GM10248 (cell line): ENCODE measurements around the gene PNPLA6.

Source experiments
- CTCF ChIA-PET: fragments of 300-600 bp; sonication (Branson Sonifier 250); formaldehyde crosslinking; extraction: SDS; loops from one replicate; lab custom pipeline; 2021; ENCODE audit warnings: antibody characterized with exemption; lab: Yijun Ruan, JAX
- POLR2A ChIA-PET: fragments of 350-650 bp; sonication (Branson Sonifier 250); formaldehyde crosslinking; extraction: SDS; loops from one replicate; lab custom pipeline; 2020; ENCODE audit warnings: antibody characterized with exemption; lab: Yijun Ruan, JAX
- DNase-seq: peaks from one replicate; pipeline ENCODE4 v3.0.0; 2012; ENCODE audit errors: extremely low spot score
- CTCF ChIP-seq: IDR thresholded peaks from 2 replicates; pipeline ENCODE4 v1.5.1; 2012; ENCODE audit warnings: mild to moderate bottlenecking, low read depth; ENCODE audit errors: extremely low read depth, missing control alignments, control extremely low read depth

PNPLA6 gene

GRCh38 chr19:7535047-7535997 lies at the start of gene PNPLA6:
PNPLA6 (plus strand) TSS chr19:7535717; CDS start chr19:7535789, 72 bp downstream.
- peak; percentile 96 for DNase-seq
- CTCF ChIA-PET, result interaction anchor here (1.0 to 1.3 kb wide), 3 partner anchors 33 to 334 kb away, joined by 3 to 4 read pairs (median 3); no protein-coding TSS in a partner anchor
- no peak for TF ChIP-seq CTCF
- POLR2A ChIA-PET, result interaction anchor here (0.6 to 3.5 kb wide), 2 partner anchors 12 to 408 kb away, joined by 3 to 16 read pairs; partner anchors contain the start of genes MCOLN1 and TIMM44

GRCh38 chr19:7486923-7487322 lies 48.6 kb upstream of the PNPLA6 start:
- no peak for TF ChIP-seq CTCF
- DNase-seq, result no peak
- CTCF ChIA-PET, result interaction anchor here (0.7 to 1.5 kb wide), 2 partner anchors 11 to 81 kb away, joined by 3 to 5 read pairs; a partner anchor contains a TSS
- POLR2A ChIA-PET, result no interaction called here

- peak; percentile 99 for DNase-seq
- CTCF ChIA-PET, result interaction anchor here (0.7 kb wide), 1 partner anchor 8 kb away, joined by 4 read pairs; a partner anchor contains a TSS
- POLR2A ChIA-PET, result interaction anchor here (0.5 kb wide), 1 partner anchor 18 kb away, joined by 4 read pairs; no protein-coding TSS in a partner anchor
- TF ChIP-seq CTCF, result no peak
Measured at GRCh38 chr19:7488736-7489353, 46.7 kb upstream of the PNPLA6 start, which contains the start of gene PEX11G. PEX11G (minus strand) TSS chr19:7489035; CDS start chr19:7489010, 25 bp downstream.

GRCh38 chr19:7489609-7490044 lies 45.9 kb upstream of the PNPLA6 start:
- no peak for TF ChIP-seq CTCF
- CTCF ChIA-PET, result no interaction called here
- POLR2A ChIA-PET, result no interaction called here
- DNase-seq, result peak; percentile 7

- TF ChIP-seq CTCF, result no peak
- POLR2A ChIA-PET, result no interaction called here
- DNase-seq, result no peak
- CTCF ChIA-PET, result no interaction called here
Measured at GRCh38 chr19:7492142-7492541, 43.4 kb upstream of the PNPLA6 start.

- DNase-seq, result no peak
- ChIA-PET CTCF (no interaction called here), POLR2A (no interaction called here)
- no peak for TF ChIP-seq CTCF
Measured at GRCh38 chr19:7492558-7492957, 43.0 kb upstream of the PNPLA6 start.
